ENCODE measurements around the gene TMOD1. TPM values are rescaled to one million over a fixed set of nuclear protein-coding genes. Genes with fewer than 3 reads are reported as not detected.

Gene TMOD1
- polyA plus RNA-seq, 1 of the 3 experiments (the other 2 are of a cell fraction) = 0.54 TPM

DNA sequence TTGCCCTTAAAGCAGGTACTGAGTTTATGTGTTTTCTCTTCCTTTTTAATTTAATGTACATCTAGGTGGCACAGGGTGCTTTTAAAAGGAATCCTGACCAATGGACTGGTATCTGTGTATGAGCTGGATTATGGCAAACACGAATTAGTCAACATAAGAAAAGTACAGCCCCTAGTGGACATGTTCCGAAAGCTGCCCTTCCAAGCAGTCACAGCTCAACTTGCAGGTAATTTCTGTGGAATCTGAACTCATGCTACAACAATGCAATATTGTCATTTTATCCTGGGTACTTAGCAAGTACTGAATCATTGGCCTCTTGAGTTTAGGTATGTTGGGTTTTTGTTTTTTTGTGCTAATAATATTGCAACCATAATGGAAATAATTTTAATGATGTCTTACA is 14.4 kb upstream of the TMOD1 start:
- H3K36me3 ChIP-seq (replicated peaks in 1 of 2; ENCODE audit: control insufficient read depth in 1 of 2, insufficient read depth in 2 of 2, low read length in 1 of 2) = peaks cover 20 to 50% of the 10 kb centered on the region in 2 experiments
- no peaks in the 10 kb centered on the region for H3K9me3 ChIP-seq
- no peak overlapping the region for H3K27ac ChIP-seq (ENCODE audit: low read depth in 2 of 2, low read length in 1 of 2)
- no peaks in the 10 kb centered on the region for H3K9me2 ChIP-seq
- H3F3A ChIP-seq (replicated peaks; ENCODE audit: insufficient read depth) = no peaks in the 10 kb centered on the region
- 89% methylated on average over 2 of the region's 2 CpGs for WGBS (ENCODE audit: low lambda C conversion rate)
- no peaks in the 10 kb centered on the region for H3K79me2 ChIP-seq (ENCODE audit: insufficient read depth)
- H3K27me3 ChIP-seq (ENCODE audit: insufficient read depth) = no peaks in the 10 kb centered on the region
- H3K4me2 ChIP-seq = no peak overlapping the region
- H3K9ac ChIP-seq = no peak overlapping the region
- TF ChIP-seq YY1 (IDR thresholded peaks at IDR 0.05; ENCODE audit: low read depth) = no peak
- TF ChIP-seq, protein P1, sequence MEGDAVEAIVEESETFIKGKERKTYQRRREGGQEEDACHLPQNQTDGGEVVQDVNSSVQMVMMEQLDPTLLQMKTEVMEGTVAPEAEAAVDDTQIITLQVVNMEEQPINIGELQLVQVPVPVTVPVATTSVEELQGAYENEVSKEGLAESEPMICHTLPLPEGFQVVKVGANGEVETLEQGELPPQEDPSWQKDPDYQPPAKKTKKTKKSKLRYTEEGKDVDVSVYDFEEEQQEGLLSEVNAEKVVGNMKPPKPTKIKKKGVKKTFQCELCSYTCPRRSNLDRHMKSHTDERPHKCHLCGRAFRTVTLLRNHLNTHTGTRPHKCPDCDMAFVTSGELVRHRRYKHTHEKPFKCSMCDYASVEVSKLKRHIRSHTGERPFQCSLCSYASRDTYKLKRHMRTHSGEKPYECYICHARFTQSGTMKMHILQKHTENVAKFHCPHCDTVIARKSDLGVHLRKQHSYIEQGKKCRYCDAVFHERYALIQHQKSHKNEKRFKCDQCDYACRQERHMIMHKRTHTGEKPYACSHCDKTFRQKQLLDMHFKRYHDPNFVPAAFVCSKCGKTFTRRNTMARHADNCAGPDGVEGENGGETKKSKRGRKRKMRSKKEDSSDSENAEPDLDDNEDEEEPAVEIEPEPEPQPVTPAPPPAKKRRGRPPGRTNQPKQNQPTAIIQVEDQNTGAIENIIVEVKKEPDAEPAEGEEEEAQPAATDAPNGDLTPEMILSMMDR (IDR thresholded peaks at IDR 0.05) = peak; percentile 28; the same call in 1 of the 2 replicates
- POLR2A ChIA-PET = no interaction called here
- no peak overlapping the region for H3K4me3 ChIP-seq (ENCODE audit: low read depth in 2 of 2, low read length in 1 of 2)
- H2AFZ ChIP-seq (ENCODE audit: low read depth) = no peak overlapping the region
- no peaks in the 10 kb centered on the region for H4K20me1 ChIP-seq (ENCODE audit: insufficient read depth)
- no peak for DNase-seq
- peaks cover 0 to 2% of the 10 kb centered on the region in 2 experiments; a peak in 1 of 4 replicates for H3K4me1 ChIP-seq (ENCODE audit: control insufficient read depth in 1 of 2, insufficient read depth in 2 of 2, low read depth in 1 of 2, low read length in 1 of 2)
- CTCF ChIA-PET = interaction anchor here (0.6 to 5.7 kb wide), 7 partner anchors 10 to 128 kb away, joined by 3 to 49 read pairs (median 3); partner anchors contain the start of gene TMOD1

DNA sequence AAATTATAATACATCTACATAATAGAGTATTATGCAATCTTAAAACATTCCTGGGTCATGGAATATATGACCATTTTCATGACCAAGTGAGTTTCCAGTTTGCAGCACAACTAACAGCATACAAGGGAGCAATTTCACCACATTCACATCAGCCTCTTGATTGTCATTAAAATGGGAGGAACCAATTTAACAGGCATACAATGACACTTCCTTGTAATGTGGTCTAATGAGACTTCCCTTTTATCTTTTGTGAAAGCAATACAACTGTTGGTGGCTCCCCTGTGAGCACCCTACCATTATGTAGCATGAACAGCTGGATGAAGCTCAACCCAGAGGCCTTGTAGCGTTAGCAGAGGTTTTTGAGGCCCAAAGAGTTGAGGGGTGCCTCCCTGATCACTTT is 13.6 kb upstream of the TMOD1 start:
- Histone ChIP-seq H3K4me3 (ENCODE audit: low read depth in 2 of 2, low read length in 1 of 2) (no peak overlapping the region; a peak in 1 of 4 replicates), H3K9me3 (no peaks in the 10 kb centered on the region), H3K27me3 (ENCODE audit: insufficient read depth) (no peaks in the 10 kb centered on the region), H3K9ac (no peak overlapping the region), H3F3A (replicated peaks; ENCODE audit: insufficient read depth) (no peaks in the 10 kb centered on the region), H3K4me2 (no peak overlapping the region), H3K36me3 (replicated peaks in 1 of 2; ENCODE audit: control insufficient read depth in 1 of 2, insufficient read depth in 2 of 2, low read length in 1 of 2) (peaks cover 13 to 43% of the 10 kb centered on the region in 2 experiments), H3K79me2 (ENCODE audit: insufficient read depth) (no peaks in the 10 kb centered on the region), H3K27ac (ENCODE audit: low read depth in 2 of 2, low read length in 1 of 2) (no peak overlapping the region), H3K9me2 (no peaks in the 10 kb centered on the region), H4K20me1 (ENCODE audit: insufficient read depth) (no peaks in the 10 kb centered on the region), H3K4me1 (ENCODE audit: control insufficient read depth in 1 of 2, insufficient read depth in 2 of 2, low read depth in 1 of 2, low read length in 1 of 2) (peaks cover 0 to 2% of the 10 kb centered on the region in 2 experiments; a peak in 1 of 4 replicates), H2AFZ (ENCODE audit: low read depth) (no peak overlapping the region)
- ChIA-PET CTCF (interaction anchor here (1.0 to 5.7 kb wide), 5 partner anchors 14 to 128 kb away, joined by 3 to 49 read pairs (median 20); partner anchors contain the start of gene TMOD1), POLR2A (no interaction called here)
- no peak for DNase-seq
- 77% methylated on average over 1 of the region's 1 CpG for WGBS (ENCODE audit: low lambda C conversion rate)
- TF ChIP-seq JUND (IDR thresholded peaks at IDR 0.05) (no peak), GATA2 (CRISPR knock-in tag; IDR thresholded peaks at IDR 0.05) (no peak), MXI1 (IDR thresholded peaks at IDR 0.05; ENCODE audit: low read depth, low read length) (no peak), RFX5 (IDR thresholded peaks at IDR 0.05; ENCODE audit: low read length) (no peak), FOSL2 (IDR thresholded peaks at IDR 0.05; ENCODE audit: borderline replicate concordance, low read depth) (no peak), TEAD4 (IDR thresholded peaks at IDR 0.05; ENCODE audit: borderline replicate concordance, insufficient read depth) (no peak), EP300 (IDR thresholded peaks at IDR 0.05; ENCODE audit: borderline replicate concordance in 1 of 2, low read depth in 1 of 2, low read length in 1 of 2) (no peak), MEF2A (IDR thresholded peaks at IDR 0.05; ENCODE audit: borderline replicate concordance, low read depth) (no peak), POLR2AphosphoS5 (IDR thresholded peaks at IDR 0.05; ENCODE audit: low read depth, low read length) (no peak), NRF1 (IDR thresholded peaks at IDR 0.05; ENCODE audit: low read depth, low read length) (no peak), NFIC (IDR thresholded peaks at IDR 0.05; ENCODE audit: borderline replicate concordance) (no peak), RAD21 (IDR thresholded peaks at IDR 0.05; ENCODE audit: low read length) (no peak), ELF1 (IDR thresholded peaks at IDR 0.05) (no peak)
- TF ChIP-seq, protein P1 (IDR thresholded peaks at IDR 0.05) = no peak
- TF ChIP-seq, protein P2, sequence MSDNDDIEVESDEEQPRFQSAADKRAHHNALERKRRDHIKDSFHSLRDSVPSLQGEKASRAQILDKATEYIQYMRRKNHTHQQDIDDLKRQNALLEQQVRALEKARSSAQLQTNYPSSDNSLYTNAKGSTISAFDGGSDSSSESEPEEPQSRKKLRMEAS (IDR thresholded peaks at IDR 0.05; ENCODE audit: low read depth) = no peak
- TF ChIP-seq, protein P3, sequence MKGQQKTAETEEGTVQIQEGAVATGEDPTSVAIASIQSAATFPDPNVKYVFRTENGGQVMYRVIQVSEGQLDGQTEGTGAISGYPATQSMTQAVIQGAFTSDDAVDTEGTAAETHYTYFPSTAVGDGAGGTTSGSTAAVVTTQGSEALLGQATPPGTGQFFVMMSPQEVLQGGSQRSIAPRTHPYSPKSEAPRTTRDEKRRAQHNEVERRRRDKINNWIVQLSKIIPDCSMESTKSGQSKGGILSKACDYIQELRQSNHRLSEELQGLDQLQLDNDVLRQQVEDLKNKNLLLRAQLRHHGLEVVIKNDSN (IDR thresholded peaks at IDR 0.05; ENCODE audit: borderline replicate concordance, low read depth) = no peak
- TF ChIP-seq, protein P4, sequence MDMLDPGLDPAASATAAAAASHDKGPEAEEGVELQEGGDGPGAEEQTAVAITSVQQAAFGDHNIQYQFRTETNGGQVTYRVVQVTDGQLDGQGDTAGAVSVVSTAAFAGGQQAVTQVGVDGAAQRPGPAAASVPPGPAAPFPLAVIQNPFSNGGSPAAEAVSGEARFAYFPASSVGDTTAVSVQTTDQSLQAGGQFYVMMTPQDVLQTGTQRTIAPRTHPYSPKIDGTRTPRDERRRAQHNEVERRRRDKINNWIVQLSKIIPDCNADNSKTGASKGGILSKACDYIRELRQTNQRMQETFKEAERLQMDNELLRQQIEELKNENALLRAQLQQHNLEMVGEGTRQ (IDR thresholded peaks at IDR 0.05; ENCODE audit: borderline replicate concordance, low read depth, low read length) = no peak
- TF ChIP-seq, protein P5, sequence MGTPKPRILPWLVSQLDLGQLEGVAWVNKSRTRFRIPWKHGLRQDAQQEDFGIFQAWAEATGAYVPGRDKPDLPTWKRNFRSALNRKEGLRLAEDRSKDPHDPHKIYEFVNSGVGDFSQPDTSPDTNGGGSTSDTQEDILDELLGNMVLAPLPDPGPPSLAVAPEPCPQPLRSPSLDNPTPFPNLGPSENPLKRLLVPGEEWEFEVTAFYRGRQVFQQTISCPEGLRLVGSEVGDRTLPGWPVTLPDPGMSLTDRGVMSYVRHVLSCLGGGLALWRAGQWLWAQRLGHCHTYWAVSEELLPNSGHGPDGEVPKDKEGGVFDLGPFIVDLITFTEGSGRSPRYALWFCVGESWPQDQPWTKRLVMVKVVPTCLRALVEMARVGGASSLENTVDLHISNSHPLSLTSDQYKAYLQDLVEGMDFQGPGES (IDR thresholded peaks at IDR 0.05; ENCODE audit: low read depth, low read length) = no peak
